IPS DF 6.9 (cell line): Measurements from ENCODE around the gene IL1RAPL2.

Source experiments
- DNase-seq: peaks from one replicate; pipeline ENCODE4 v3.0.0-alpha.2; 2013; ENCODE audit warnings: low read depth, low spot score
- H3K27ac ChIP-seq: one replicate; pipeline ENCODE4 v1.5.1; 2013; ENCODE audit warnings: low read length, control low read depth
- H3K27me3 ChIP-seq: 2 replicates; pipeline ENCODE4 v1.6.1; 2013; ENCODE audit warnings: mild to moderate bottlenecking, low read length; ENCODE audit not compliant: control insufficient read depth, insufficient read depth
- H3K36me3 ChIP-seq: 2 replicates; pipeline ENCODE4 v1.6.1; 2013; ENCODE audit warnings: low read length; ENCODE audit not compliant: control insufficient read depth, insufficient read depth
- H3K4me1 ChIP-seq: 2 replicates; pipeline ENCODE4 v1.6.1; 2013; ENCODE audit warnings: low read length; ENCODE audit not compliant: control insufficient read depth, insufficient read depth
- H3K4me3 ChIP-seq: 2 replicates; pipeline ENCODE4 v1.5.1; 2013; ENCODE audit warnings: mild to moderate bottlenecking, low read length
- H3K9me3 ChIP-seq: 2 replicates; pipeline ENCODE4 v1.6.1; 2013; ENCODE audit warnings: low read length, inconsistent platforms; ENCODE audit not compliant: control insufficient read depth, insufficient read depth
- WGBS: extraction: QIAGEN DNeasy Blood & Tissue Kit; methylation state at CpG from one replicate; pipeline ENCODE4 v1.1.7; 2013; ENCODE audit warnings: mixed read lengths, missing lambda C conversion rate; ENCODE audit not compliant: insufficient read length, insufficient coverage; 5-methylcytosine and 5-hydroxymethylcytosine counted together

IL1RAPL2 gene

GRCh38 chrX:104568304-104568915 is 2.4 kb downstream of the IL1RAPL2 start:
- no peak overlapping the region for H3K4me3 ChIP-seq
- no CpG with 5 or more reads among the region's 23 CpGs for WGBS
- H3K4me1 ChIP-seq, result no peaks in the 10 kb centered on the region; the same call in 1 of the 2 replicates

GRCh38 chrX:104618106-104618895 is 52.3 kb downstream of the IL1RAPL2 start:
- no CpG with 5 or more reads among the region's 2 CpGs for WGBS
- no peak overlapping the region for H3K27ac ChIP-seq
- H3K4me1 ChIP-seq, result no peaks in the 10 kb centered on the region
- no peaks in the 10 kb centered on the region for H3K9me3 ChIP-seq
- H3K4me3 ChIP-seq, result no peak overlapping the region
- no peaks in the 10 kb centered on the region for H3K36me3 ChIP-seq
- H3K27me3 ChIP-seq, result no peaks in the 10 kb centered on the region
- DNase-seq, result no peak

More at GRCh38 chrX:104568304-104568915, 2.4 kb downstream of the IL1RAPL2 start:
- Histone ChIP-seq H3K27ac (no peak overlapping the region), H3K36me3 (no peaks in the 10 kb centered on the region), H3K9me3 (no peaks in the 10 kb centered on the region), H3K27me3 (peaks cover 26% of the 10 kb centered on the region)
- DNase-seq, result no peak

GRCh38 chrX:104621781-104622180 is 55.8 kb downstream of the IL1RAPL2 start:
- Histone ChIP-seq H3K27ac (no peak overlapping the region), H3K27me3 (no peaks in the 10 kb centered on the region), H3K4me1 (no peaks in the 10 kb centered on the region), H3K4me3 (no peak overlapping the region), H3K9me3 (no peaks in the 10 kb centered on the region), H3K36me3 (no peaks in the 10 kb centered on the region)
- no CpG with 5 or more reads among the region's 1 CpG for WGBS
- DNase-seq, result no peak

GRCh38 chrX:104641176-104641575 is 75.2 kb downstream of the IL1RAPL2 start:
- no peaks in the 10 kb centered on the region for H3K27me3 ChIP-seq
- no peak overlapping the region for H3K4me3 ChIP-seq
- no CpG with 5 or more reads among the region's 4 CpGs for WGBS
- no peaks in the 10 kb centered on the region for H3K36me3 ChIP-seq
- no peak overlapping the region for H3K27ac ChIP-seq
- H3K9me3 ChIP-seq, result no peaks in the 10 kb centered on the region
- DNase-seq, result peak; percentile 5
- no peaks in the 10 kb centered on the region; the same call in 1 of the 2 replicates for H3K4me1 ChIP-seq

- WGBS, result no CpG with 5 or more reads among the region's 5 CpGs
- Histone ChIP-seq H3K4me1 (no peaks in the 10 kb centered on the region), H3K36me3 (no peaks in the 10 kb centered on the region), H3K9me3 (no peaks in the 10 kb centered on the region), H3K27me3 (no peaks in the 10 kb centered on the region), H3K4me3 (no peak overlapping the region), H3K27ac (no peak overlapping the region)
- no peak for DNase-seq
Measured at GRCh38 chrX:104647084-104647483, 81.1 kb downstream of the IL1RAPL2 start.

- no peak for DNase-seq
- H3K9me3 ChIP-seq, result no peaks in the 10 kb centered on the region
- H3K4me1 ChIP-seq, result no peaks in the 10 kb centered on the region
- no peaks in the 10 kb centered on the region for H3K36me3 ChIP-seq
- H3K4me3 ChIP-seq, result no peak overlapping the region
- no peak overlapping the region for H3K27ac ChIP-seq
- WGBS, result no CpG with 5 or more reads among the region's 3 CpGs
- H3K27me3 ChIP-seq, result no peaks in the 10 kb centered on the region
Measured at GRCh38 chrX:104659005-104659744, 93.2 kb downstream of the IL1RAPL2 start.

- no peak for DNase-seq
- H3K36me3 ChIP-seq, result no peaks in the 10 kb centered on the region
- no peaks in the 10 kb centered on the region for H3K4me1 ChIP-seq
- no peaks in the 10 kb centered on the region for H3K27me3 ChIP-seq
- H3K27ac ChIP-seq, result no peak overlapping the region
- no peak overlapping the region for H3K4me3 ChIP-seq
- no peaks in the 10 kb centered on the region for H3K9me3 ChIP-seq
- WGBS, result no CpG with 5 or more reads among the region's 3 CpGs
Measured at GRCh38 chrX:104660092-104660491, 94.1 kb downstream of the IL1RAPL2 start.

GRCh38 chrX:104662694-104663093 is 96.7 kb downstream of the IL1RAPL2 start:
- Histone ChIP-seq H3K4me1 (no peaks in the 10 kb centered on the region), H3K4me3 (no peak overlapping the region), H3K9me3 (no peaks in the 10 kb centered on the region), H3K27me3 (no peaks in the 10 kb centered on the region), H3K27ac (no peak overlapping the region), H3K36me3 (no peaks in the 10 kb centered on the region)
- no peak for DNase-seq

GRCh38 chrX:104665691-104666090 is 99.7 kb downstream of the IL1RAPL2 start:
- Histone ChIP-seq H3K36me3 (no peaks in the 10 kb centered on the region), H3K4me1 (no peaks in the 10 kb centered on the region), H3K4me3 (no peak overlapping the region), H3K27ac (no peak overlapping the region), H3K9me3 (no peaks in the 10 kb centered on the region), H3K27me3 (no peaks in the 10 kb centered on the region)
- no peak for DNase-seq
- no CpG with 5 or more reads among the region's 1 CpG for WGBS

- no peak overlapping the region for H3K27ac ChIP-seq
- DNase-seq, result peak; percentile 4
- WGBS, result no CpG with 5 or more reads among the region's 3 CpGs
- no peaks in the 10 kb centered on the region for H3K36me3 ChIP-seq
- no peaks in the 10 kb centered on the region for H3K9me3 ChIP-seq
- H3K4me1 ChIP-seq, result no peaks in the 10 kb centered on the region
- no peaks in the 10 kb centered on the region for H3K27me3 ChIP-seq
- no peak overlapping the region for H3K4me3 ChIP-seq
Measured at GRCh38 chrX:104668550-104668949, 102.6 kb downstream of the IL1RAPL2 start.
